ENCODE data around the gene SPTBN1. TPM values are rescaled to one million over a fixed set of nuclear protein-coding genes. Genes with fewer than 3 reads are reported as not detected.
"Not testable (repeated sequence)": the region's sequence is repeated elsewhere in the genome, so short reads cannot be mapped to it uniquely, and the experiment has no call there.

The SPTBN1 gene
- total RNA-seq, 4 donors from 2014 or later = 353 to 606 (median 498) TPM

GRCh38 chr2:54482715-54483114 lies 26.6 kb downstream of the SPTBN1 start:
- H3K4me1 ChIP-seq = peaks cover 3 to 90% (median 31%) of the 10 kb centered on the region in 3 donors
- peak; percentile 73 for ATAC-seq
- H3K27me3 ChIP-seq = no peaks in the 10 kb centered on the region
- H3K36me3 ChIP-seq = peaks cover 0 to 3% of the 10 kb centered on the region in 2 donors
- WGBS, 2 donors (ENCODE audit: low coverage in 1 of 2) = 20% methylated on average over 1 of the region's 5 CpGs; no CpG with 5 or more reads in 1 of the 2 donors
- H3K27ac ChIP-seq = peak overlapping the region in 3 of 4 donors; percentile 45 to 69 (median 63)
- peak overlapping the region in 1 of 2 donors; percentile 13 for H3K4me3 ChIP-seq
- TF ChIP-seq EP300 (IDR thresholded peaks at IDR 0.05) = no peak
- peak; percentile 47 for TF ChIP-seq POLR2AphosphoS5 (IDR thresholded peaks at IDR 0.05)
- no peaks in the 10 kb centered on the region for H3K9me3 ChIP-seq

- Histone ChIP-seq H3K27me3 (no peaks in the 10 kb centered on the region), H3K36me3 (peaks cover 0 to 3% of the 10 kb centered on the region in 2 donors), H3K9me3 (no peaks in the 10 kb centered on the region), H3K4me3 (no peak overlapping the region), H3K4me1 (peaks cover 0 to 90% (median 32%) of the 10 kb centered on the region in 3 donors), H3K27ac (peak overlapping the region in 3 of 4 donors; percentile 45 to 69 (median 63))
- ATAC-seq = no peak
- WGBS, 2 donors (ENCODE audit: low coverage in 1 of 2) = 24% methylated on average over 5 of the region's 5 CpGs; no CpG with 5 or more reads in 1 of the 2 donors
- TF ChIP-seq CTCF (IDR thresholded peaks at IDR 0.05) (no peak), POLR2AphosphoS5 (IDR thresholded peaks at IDR 0.05) (no peak), POLR2A (IDR thresholded peaks at IDR 0.05) (no peak), EP300 (IDR thresholded peaks at IDR 0.05) (no peak)
These were observed 27.3 kb downstream of the SPTBN1 start for GRCh38 chr2:54483426-54483825.

GRCh38 chr2:54485756-54486155 lies 29.6 kb downstream of the SPTBN1 start:
- H3K27me3 ChIP-seq, H3K9me3 ChIP-seq, H3K4me3 ChIP-seq, H3K36me3 ChIP-seq, ATAC-seq, H3K27ac ChIP-seq: not testable (repeated sequence)
- H3K4me1 ChIP-seq = peaks cover 0 to 90% (median 38%) of the 10 kb centered on the region in 3 donors
- WGBS, 2 donors (ENCODE audit: low coverage in 1 of 2) = no CpG with 5 or more reads among the region's 35 CpGs

- Histone ChIP-seq H3K27me3 (no peaks in the 10 kb centered on the region), H3K36me3 (peaks cover 0 to 3% of the 10 kb centered on the region in 2 donors), H3K9me3 (no peaks in the 10 kb centered on the region), H3K4me1 (peaks cover 0 to 90% (median 37%) of the 10 kb centered on the region in 3 donors), H3K27ac (peak overlapping the region in 2 of 4 donors; percentile 12 to 15), H3K4me3 (no peak overlapping the region)
- 48 to 51% methylated on average over 4 of the region's 4 CpGs for WGBS, 2 donors (ENCODE audit: low coverage in 1 of 2)
- no peak for ATAC-seq
- no peak for TF ChIP-seq EP300 (IDR thresholded peaks at IDR 0.05)
- no peak for TF ChIP-seq POLR2AphosphoS5 (IDR thresholded peaks at IDR 0.05)
- no peak for TF ChIP-seq CTCF (IDR thresholded peaks at IDR 0.05)
- TF ChIP-seq POLR2A (IDR thresholded peaks at IDR 0.05) = no peak
These were observed 30.6 kb downstream of the SPTBN1 start for GRCh38 chr2:54486766-54487165.

GRCh38 chr2:54490863-54491262 lies 34.7 kb downstream of the SPTBN1 start:
- Histone ChIP-seq H3K27ac (peak overlapping the region in 2 of 4 donors; percentile 7 to 28), H3K4me3 (no peak overlapping the region), H3K9me3 (no peaks in the 10 kb centered on the region), H3K36me3 (peaks cover 0 to under 1% of the 10 kb centered on the region in 2 donors), H3K4me1 (peaks cover 6 to 97% (median 20%) of the 10 kb centered on the region in 3 donors), H3K27me3 (no peaks in the 10 kb centered on the region)
- WGBS, 2 donors (ENCODE audit: low coverage in 1 of 2) = 50 to 81% methylated on average over 2 of the region's 2 CpGs
- TF ChIP-seq POLR2A (IDR thresholded peaks at IDR 0.05) = no peak
- ATAC-seq = no peak

- H3K9me3 ChIP-seq = no peaks in the 10 kb centered on the region
- 57 to 81% methylated on average over 1 to 2 of the region's 2 CpGs for WGBS, 2 donors (ENCODE audit: low coverage in 1 of 2)
- no peak overlapping the region for H3K4me3 ChIP-seq
- no peak overlapping the region for H3K27ac ChIP-seq
- no peak for ATAC-seq
- TF ChIP-seq CTCF (IDR thresholded peaks at IDR 0.05) = no peak
- no peak for TF ChIP-seq POLR2A (IDR thresholded peaks at IDR 0.05)
- TF ChIP-seq POLR2AphosphoS5 (IDR thresholded peaks at IDR 0.05) = no peak
- no peak for TF ChIP-seq EP300 (IDR thresholded peaks at IDR 0.05)
- H3K27me3 ChIP-seq = no peaks in the 10 kb centered on the region
- H3K4me1 ChIP-seq = peaks cover 8 to 99% (median 26%) of the 10 kb centered on the region in 3 donors
- no peaks in the 10 kb centered on the region for H3K36me3 ChIP-seq
These were observed 36.2 kb downstream of the SPTBN1 start for GRCh38 chr2:54492335-54492734.

Measured in gastroesophageal sphincter (tissue), 4 donors.